Measurements from ENCODE around the gene MPP2. TPM values are rescaled to one million over a fixed set of nuclear protein-coding genes. Genes with fewer than 3 reads are reported as not detected.

MPP2 gene
- total and polyA plus RNA-seq, 2 donors (not counting 3 experiments of a cell fraction or from before 2014, with no cell fraction given): 1.4 to 1.6 TPM

DNA sequence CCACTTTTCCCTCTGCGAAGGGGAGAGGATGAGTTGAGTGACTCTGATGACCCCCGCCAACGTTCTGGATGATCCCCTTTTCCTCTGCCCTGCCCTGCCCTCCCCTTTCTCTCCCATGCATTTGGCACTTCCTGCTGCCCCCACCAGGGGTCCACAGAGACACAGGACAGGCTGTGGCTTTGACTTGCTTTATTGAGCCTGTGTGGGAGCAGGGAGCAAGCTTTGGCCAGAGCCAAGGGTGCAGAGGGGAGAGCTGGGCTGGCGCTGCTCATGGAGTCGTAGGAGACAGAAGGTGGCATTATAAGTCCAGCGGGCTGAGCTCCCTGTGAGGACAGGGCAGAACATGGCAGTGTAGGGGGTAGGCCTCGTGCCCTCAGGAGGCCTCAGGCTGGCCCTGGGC is 33.3 kb upstream of the MPP2 start:
- dilution Hi-C loops (cut with MboI; ENCODE audit: extremely low pct_ligation_motif_present, low sequenced_read_pairs): no loop called here
- CTCF ChIA-PET: interaction anchor here (0.7 to 2.1 kb wide), 8 partner anchors 11 to 228 kb away, joined by 3 to 7 read pairs (median 4); no protein-coding TSS in a partner anchor
- peak; percentile 16 for DNase-seq (ENCODE audit: low read depth, low spot score)

DNA sequence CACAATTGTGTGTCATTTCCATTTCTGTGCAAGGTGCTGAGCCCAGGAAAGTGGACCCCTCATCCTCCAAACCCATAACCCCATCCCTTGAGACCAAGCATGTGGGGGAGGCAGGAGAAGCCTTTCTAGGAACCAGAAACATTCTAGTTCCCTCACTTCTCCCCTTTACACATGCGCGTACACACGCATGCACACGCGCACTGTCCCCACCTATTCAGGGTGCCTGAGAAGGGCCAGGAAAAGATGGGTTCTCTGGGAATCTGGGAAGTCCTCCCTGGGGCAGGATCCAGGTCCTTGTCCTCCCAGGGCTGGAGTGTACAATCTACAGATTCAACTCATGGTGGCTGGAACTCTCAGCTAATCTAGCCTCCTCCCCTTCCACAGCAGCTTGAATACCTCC is 32.5 kb upstream of the MPP2 start:
- H2AFZ ChIP-seq (ENCODE audit: low read depth, low read length): no peak overlapping the region
- dilution Hi-C loops (cut with MboI; ENCODE audit: extremely low pct_ligation_motif_present, low sequenced_read_pairs) (no loop called here), intact Hi-C loops (cut with micrococcal nuclease) (loop anchor here (1.0 kb wide), 1 partner anchor 101 kb away; no protein-coding TSS in a partner anchor)
- no peaks in the 10 kb centered on the region for H3K79me2 ChIP-seq (ENCODE audit: control insufficient read depth, insufficient read depth, low read length)
- no peaks in the 10 kb centered on the region for H4K20me1 ChIP-seq (replicated peaks; ENCODE audit: control insufficient read depth, extremely low read depth, insufficient read depth, low read length)
- ChIA-PET POLR2A (no interaction called here), CTCF (interaction anchor here (0.9 to 2.1 kb wide), 4 partner anchors 40 to 176 kb away, joined by 3 to 7 read pairs (median 4); no protein-coding TSS in a partner anchor)
- H3K27me3 ChIP-seq (ENCODE audit: control insufficient read depth in 2 of 2, insufficient read depth in 2 of 2, low read length in 2 of 2): peaks cover 0 to 2% of the 10 kb centered on the region in 2 experiments
- FAIRE-seq (no peak), DNase-seq (ENCODE audit: low read depth, low spot score) (no peak)
- no peaks in the 10 kb centered on the region for H3K9me1 ChIP-seq (replicated peaks; ENCODE audit: control insufficient read depth, extremely low read depth, insufficient read depth, low read length)
- no peak overlapping the region for H3K27ac ChIP-seq (ENCODE audit: insufficient read depth, low read depth, low read length)
- no peaks in the 10 kb centered on the region for H3K9me3 ChIP-seq (replicated peaks; ENCODE audit: control insufficient read depth, insufficient read depth, low read length)
- BruUV-seq (replicated peaks): no TSS peak
- H3K36me3 ChIP-seq (ENCODE audit: control insufficient read depth in 2 of 2, extremely low read depth in 1 of 2, insufficient read depth in 2 of 2, low read length in 2 of 2): no peaks in the 10 kb centered on the region
- H3K4me2 ChIP-seq (ENCODE audit: insufficient read depth, low read length): no peak overlapping the region
- H3K4me3 ChIP-seq (replicated peaks in 1 of 3; ENCODE audit: insufficient read depth in 1 of 3, low read depth in 1 of 3, low read length in 3 of 3): no peak overlapping the region
- no peaks in the 10 kb centered on the region for H3K4me1 ChIP-seq (ENCODE audit: control insufficient read depth, extremely low read depth, insufficient read depth, low read length)
- no peak for TF ChIP-seq JUN (IDR thresholded peaks at IDR 0.05; ENCODE audit: borderline replicate concordance, insufficient read depth, insufficient read length, low read depth)
- TF ChIP-seq, protein P1, sequence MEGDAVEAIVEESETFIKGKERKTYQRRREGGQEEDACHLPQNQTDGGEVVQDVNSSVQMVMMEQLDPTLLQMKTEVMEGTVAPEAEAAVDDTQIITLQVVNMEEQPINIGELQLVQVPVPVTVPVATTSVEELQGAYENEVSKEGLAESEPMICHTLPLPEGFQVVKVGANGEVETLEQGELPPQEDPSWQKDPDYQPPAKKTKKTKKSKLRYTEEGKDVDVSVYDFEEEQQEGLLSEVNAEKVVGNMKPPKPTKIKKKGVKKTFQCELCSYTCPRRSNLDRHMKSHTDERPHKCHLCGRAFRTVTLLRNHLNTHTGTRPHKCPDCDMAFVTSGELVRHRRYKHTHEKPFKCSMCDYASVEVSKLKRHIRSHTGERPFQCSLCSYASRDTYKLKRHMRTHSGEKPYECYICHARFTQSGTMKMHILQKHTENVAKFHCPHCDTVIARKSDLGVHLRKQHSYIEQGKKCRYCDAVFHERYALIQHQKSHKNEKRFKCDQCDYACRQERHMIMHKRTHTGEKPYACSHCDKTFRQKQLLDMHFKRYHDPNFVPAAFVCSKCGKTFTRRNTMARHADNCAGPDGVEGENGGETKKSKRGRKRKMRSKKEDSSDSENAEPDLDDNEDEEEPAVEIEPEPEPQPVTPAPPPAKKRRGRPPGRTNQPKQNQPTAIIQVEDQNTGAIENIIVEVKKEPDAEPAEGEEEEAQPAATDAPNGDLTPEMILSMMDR (IDR thresholded peaks at IDR 0.05; ENCODE audit: extremely low read depth in 1 of 2, insufficient read depth in 1 of 2, low read depth in 1 of 2, low read length in 2 of 2): no peak
- TF ChIP-seq, protein P2, sequence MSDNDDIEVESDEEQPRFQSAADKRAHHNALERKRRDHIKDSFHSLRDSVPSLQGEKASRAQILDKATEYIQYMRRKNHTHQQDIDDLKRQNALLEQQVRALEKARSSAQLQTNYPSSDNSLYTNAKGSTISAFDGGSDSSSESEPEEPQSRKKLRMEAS (IDR thresholded peaks at IDR 0.05; ENCODE audit: insufficient read depth, insufficient read length): no peak
- no peak for TF ChIP-seq EZH2 (IDR thresholded peaks at IDR 0.05; ENCODE audit: borderline replicate concordance, low read depth, low read length, severe bottlenecking)
- TF ChIP-seq POLR2A (IDR thresholded peaks at IDR 0.05; ENCODE audit: low read depth, low read length): no peak
- TF ChIP-seq FOS (IDR thresholded peaks at IDR 0.05; ENCODE audit: borderline replicate concordance, insufficient read depth, low read length): no peak
- TF ChIP-seq MYC (IDR thresholded peaks at IDR 0.05; ENCODE audit: low read depth, low read length): no peak
- no peak for TF ChIP-seq GATA2 (IDR thresholded peaks at IDR 0.05; ENCODE audit: insufficient read depth, insufficient read length, low read depth, low read length)
- TF ChIP-seq POLR2AphosphoS5 (IDR thresholded peaks at IDR 0.05; ENCODE audit: insufficient read depth, low read depth, low read length): no peak
- no peak overlapping the region for H3K9ac ChIP-seq (replicated peaks; ENCODE audit: extremely low read depth, insufficient read depth, low read length)

More for the DNA sequence above, 33.3 kb upstream of the MPP2 start:
- no TSS peak for BruUV-seq (replicated peaks)
- Histone ChIP-seq H3K79me2 (ENCODE audit: control insufficient read depth, insufficient read depth, low read length) (no peaks in the 10 kb centered on the region), H3K36me3 (ENCODE audit: control insufficient read depth in 2 of 2, extremely low read depth in 1 of 2, insufficient read depth in 2 of 2, low read length in 2 of 2) (no peaks in the 10 kb centered on the region), H3K4me1 (ENCODE audit: control insufficient read depth, extremely low read depth, insufficient read depth, low read length) (no peaks in the 10 kb centered on the region), H4K20me1 (replicated peaks; ENCODE audit: control insufficient read depth, extremely low read depth, insufficient read depth, low read length) (no peaks in the 10 kb centered on the region), H3K9ac (replicated peaks; ENCODE audit: extremely low read depth, insufficient read depth, low read length) (no peak overlapping the region), H3K4me2 (ENCODE audit: insufficient read depth, low read length) (no peak overlapping the region), H3K27me3 (ENCODE audit: control insufficient read depth in 2 of 2, insufficient read depth in 2 of 2, low read length in 2 of 2) (no peaks in the 10 kb centered on the region), H3K4me3 (replicated peaks in 1 of 3; ENCODE audit: insufficient read depth in 1 of 3, low read depth in 1 of 3, low read length in 3 of 3) (no peak overlapping the region), H3K9me3 (replicated peaks; ENCODE audit: control insufficient read depth, insufficient read depth, low read length) (no peaks in the 10 kb centered on the region), H2AFZ (ENCODE audit: low read depth, low read length) (no peak overlapping the region), H3K9me1 (replicated peaks; ENCODE audit: control insufficient read depth, extremely low read depth, insufficient read depth, low read length) (no peaks in the 10 kb centered on the region), H3K27ac (ENCODE audit: insufficient read depth, low read depth, low read length) (no peak overlapping the region)
- TF ChIP-seq, protein P1 (IDR thresholded peaks at IDR 0.05; ENCODE audit: extremely low read depth in 1 of 2, insufficient read depth in 1 of 2, low read depth in 1 of 2, low read length in 2 of 2): peak; percentile 41 to 57
- TF ChIP-seq EZH2 (IDR thresholded peaks at IDR 0.05; ENCODE audit: borderline replicate concordance, low read depth, low read length, severe bottlenecking): no peak
- intact Hi-C loops (cut with micrococcal nuclease): loop anchor here (1.0 kb wide), 1 partner anchor 101 kb away; no protein-coding TSS in a partner anchor
- POLR2A ChIA-PET: no interaction called here
- FAIRE-seq: no peak
